ENCODE data around the gene SPAG6. TPM values are rescaled to one million over a fixed set of nuclear protein-coding genes. Genes with fewer than 3 reads are reported as not detected.

SPAG6 gene
- total and polyA plus RNA-seq, 2 of the 8 experiments (the other 6 are each of a cell fraction or from before 2014, with no cell fraction given), result 0.14 TPM; not detected in 1

- TF ChIP-seq CBX8 (IDR thresholded peaks at IDR 0.05; ENCODE audit: borderline replicate concordance, low read depth, low read length) (peak; percentile 84; the same call in 1 of the 2 replicates), MAFK (IDR thresholded peaks at IDR 0.05; ENCODE audit: low read depth, low read length) (no peak), CTBP2 (IDR thresholded peaks at IDR 0.05; ENCODE audit: borderline replicate concordance, insufficient read depth, insufficient read length, low read length) (no peak), TBP (IDR thresholded peaks at IDR 0.05; ENCODE audit: low read depth, low read length) (no peak), SUZ12 (IDR thresholded peaks at IDR 0.05; ENCODE audit: low read length) (peak; percentile 99), USF2 (IDR thresholded peaks at IDR 0.05; ENCODE audit: low read length) (no peak), CREB1 (IDR thresholded peaks at IDR 0.05) (no peak)
These were observed 3.9 kb upstream of the SPAG6 start (continued) for GRCh38 chr10:22341190-22341925.

Measured in H1 (cell line).